ENCODE results near the gene NOCT.
"Not testable (repeated sequence)": the region's sequence is repeated elsewhere in the genome, so short reads cannot be mapped to it uniquely, and the experiment has no call there.

The NOCT gene

DNA sequence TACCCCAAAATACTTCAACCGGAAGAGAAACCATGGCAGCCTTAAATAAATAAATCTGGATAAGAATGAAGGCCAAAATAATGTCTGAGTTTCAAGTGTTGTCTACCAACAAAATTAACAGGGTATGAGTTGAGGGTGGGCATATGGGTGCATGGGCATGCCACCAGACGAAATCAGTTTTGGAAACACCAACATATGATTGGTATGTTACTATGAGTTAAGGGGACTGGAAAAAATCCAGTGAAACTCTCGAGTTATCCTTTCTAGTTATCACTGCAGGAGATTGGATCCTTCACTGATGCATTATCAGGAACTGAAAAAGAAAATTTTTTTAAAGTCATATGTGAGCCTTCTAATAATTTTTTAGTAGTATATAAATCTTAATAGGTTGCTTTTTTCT, 32.4 kb downstream of the NOCT start:
- FAIRE-seq = no peak
- DNase-seq (ENCODE audit: insufficient read length, low spot score) = no peak
- no peak for TF ChIP-seq POLR2A (IDR thresholded peaks at IDR 0.05; ENCODE audit: low read depth, low read length)

DNA sequence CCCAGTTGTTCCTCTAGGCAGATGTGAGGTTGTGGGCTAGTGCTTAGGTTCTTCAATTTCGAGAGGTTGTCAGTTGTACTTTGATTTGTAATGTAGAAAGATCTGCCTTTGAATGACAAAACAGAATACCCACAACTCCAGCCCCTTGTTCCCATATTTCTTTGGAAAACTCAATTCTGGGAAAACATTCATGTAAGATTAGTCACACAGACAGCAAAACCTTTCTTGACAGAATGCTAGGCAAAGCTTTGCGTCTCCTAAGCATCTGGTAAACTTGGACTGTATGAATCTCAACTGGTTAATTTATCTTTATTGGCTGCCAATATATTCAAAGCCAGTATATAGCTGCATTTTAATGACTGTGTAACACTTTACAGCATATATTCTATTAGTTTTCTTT, 34.9 kb downstream of the NOCT start:
- no peak for FAIRE-seq

DNA sequence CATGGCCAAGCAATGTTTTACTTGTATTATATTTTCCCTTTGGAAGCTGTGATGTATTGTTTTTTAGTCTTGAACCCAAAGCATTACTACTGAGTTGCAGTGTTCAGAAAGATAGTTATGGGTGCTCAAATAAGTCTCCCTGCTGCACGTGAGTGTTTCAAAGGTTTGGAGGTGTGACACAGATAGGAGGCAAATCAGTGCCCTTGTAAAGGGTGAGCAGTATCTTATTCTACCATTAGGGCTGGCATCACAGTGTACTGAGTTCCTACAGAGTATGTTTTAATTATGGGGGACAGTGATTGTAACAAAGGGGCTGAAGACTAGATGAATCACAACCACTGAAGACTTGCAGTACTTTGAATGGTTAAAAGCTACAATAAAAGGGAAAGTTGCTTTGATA, 38.3 kb downstream of the NOCT start:
- FAIRE-seq (no peak), DNase-seq (ENCODE audit: insufficient read length, low spot score) (no peak)
- TF ChIP-seq POLR2A (IDR thresholded peaks at IDR 0.05; ENCODE audit: low read depth, low read length) = no peak

More for the DNA sequence above, 34.9 kb downstream of the NOCT start:
- no peak for DNase-seq (ENCODE audit: insufficient read length, low spot score)
- no peak for TF ChIP-seq POLR2A (IDR thresholded peaks at IDR 0.05; ENCODE audit: low read depth, low read length)

DNA sequence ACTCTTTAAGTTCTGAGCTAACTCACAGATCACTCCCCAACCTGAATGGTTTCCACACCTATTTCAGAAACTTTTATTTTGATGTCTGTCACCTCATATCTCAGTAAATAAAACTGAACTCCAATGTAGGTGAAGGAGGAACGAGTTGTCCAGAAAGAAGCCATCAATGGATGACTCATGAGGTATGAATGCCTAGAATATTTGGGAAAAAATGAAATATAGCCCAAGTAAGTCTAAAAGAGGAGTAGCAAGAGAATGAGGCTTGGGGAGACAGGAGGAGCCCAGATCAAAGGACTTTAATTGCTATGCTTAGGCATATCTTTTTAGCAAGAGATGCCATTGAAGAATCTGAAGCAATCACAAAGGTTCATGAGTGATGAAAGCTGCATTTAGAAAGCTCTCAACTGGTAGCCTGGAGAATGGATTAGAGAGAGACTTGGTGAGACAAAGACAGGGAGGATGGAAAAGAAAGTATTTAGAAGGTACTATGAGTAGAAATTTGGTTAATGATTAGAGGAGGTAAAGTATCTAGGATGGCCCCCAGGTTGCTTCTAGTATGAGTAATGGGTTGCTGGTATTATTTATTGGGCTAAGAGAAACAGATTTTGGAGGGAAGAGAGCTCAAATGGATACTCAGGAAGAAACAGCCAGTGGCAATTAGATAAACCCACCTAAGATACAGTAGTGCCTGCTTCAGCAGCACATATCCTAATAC, 39.4 kb downstream of the NOCT start:
- no peak for TF ChIP-seq POLR2A (IDR thresholded peaks at IDR 0.05; ENCODE audit: low read depth, low read length)
- FAIRE-seq (no peak), DNase-seq (ENCODE audit: insufficient read length, low spot score) (no peak)

DNA sequence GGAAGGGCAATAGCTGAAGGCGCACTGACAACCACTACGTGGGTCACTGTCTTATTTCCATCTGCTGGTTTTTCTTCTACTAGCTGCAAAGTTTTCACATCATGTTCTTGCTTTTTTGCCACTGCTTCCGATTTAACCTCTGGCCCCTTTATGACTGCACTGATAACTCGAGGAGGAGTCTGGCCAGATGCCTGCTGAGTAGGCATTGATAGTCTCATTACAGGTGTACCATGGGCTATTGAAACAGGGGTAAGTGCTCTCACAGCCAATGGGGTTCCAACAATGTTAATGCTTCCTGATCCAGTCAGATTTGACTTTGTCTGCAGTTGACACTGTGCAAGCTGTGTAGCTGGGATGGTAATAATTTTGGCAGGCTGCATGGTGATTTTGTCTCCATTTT, 43.4 kb downstream of the NOCT start:
- DNase-seq (ENCODE audit: insufficient read length, low spot score); FAIRE-seq: not testable (repeated sequence)

DNA sequence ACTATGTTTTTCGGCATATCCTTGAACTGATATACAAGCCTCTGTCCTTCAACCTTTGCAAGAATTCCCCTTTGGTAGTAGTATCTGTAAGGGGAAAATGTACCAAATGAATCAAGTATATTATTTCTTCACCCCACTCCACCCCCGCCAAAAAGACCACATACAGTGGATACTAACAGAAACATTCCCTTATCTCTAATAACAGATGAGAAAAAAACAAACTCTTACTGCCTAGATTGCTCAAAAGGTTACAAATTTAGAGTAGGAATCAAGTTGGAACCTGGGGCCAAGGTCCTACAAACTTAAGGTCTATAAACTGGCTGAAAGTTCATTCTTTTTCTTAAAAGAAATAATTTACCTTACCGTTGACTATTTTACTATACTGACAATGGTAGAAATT, 45.0 kb downstream of the NOCT start:
- TF ChIP-seq POLR2A (IDR thresholded peaks at IDR 0.05; ENCODE audit: low read depth, low read length) = no peak
- FAIRE-seq (no peak), DNase-seq (ENCODE audit: insufficient read length, low spot score) (no peak)

DNA sequence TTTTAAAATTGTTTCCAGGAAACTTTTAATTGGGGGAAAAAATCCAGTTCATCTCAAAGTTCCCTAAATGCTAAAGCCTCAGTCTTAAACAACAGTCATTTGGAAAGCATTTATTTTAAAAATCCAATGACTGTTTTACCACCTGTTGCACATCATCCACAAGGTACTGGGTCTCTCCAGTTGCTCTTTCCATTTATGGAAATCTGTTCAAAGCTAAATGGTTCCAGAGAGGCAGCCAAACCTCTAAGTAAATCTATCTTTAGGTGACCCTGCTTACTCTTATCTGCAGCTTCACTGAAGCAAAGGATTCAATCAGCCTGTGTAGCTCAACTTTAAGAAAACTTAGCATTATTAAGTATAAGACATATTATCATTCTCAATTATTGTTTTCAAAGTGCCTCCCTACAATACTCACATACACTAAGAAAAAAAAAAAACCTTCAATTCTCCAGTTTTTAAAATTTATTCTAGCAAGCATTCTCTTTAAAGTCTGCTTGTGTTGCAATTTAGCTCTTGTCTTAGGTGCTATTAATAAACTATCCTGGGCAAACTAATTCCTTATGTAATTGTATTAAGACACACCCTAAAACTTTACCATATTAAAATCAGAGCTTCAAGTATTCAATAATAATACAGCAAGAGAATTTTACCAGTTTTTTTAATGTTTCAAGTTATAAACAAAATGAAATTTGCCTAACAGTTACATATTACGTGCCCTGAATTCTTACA, 60.6 kb downstream of the NOCT start:
- no peak for TF ChIP-seq POLR2A (IDR thresholded peaks at IDR 0.05; ENCODE audit: low read depth, low read length)
- no peak for DNase-seq (ENCODE audit: insufficient read length, low spot score)
- no peak for FAIRE-seq

DNA sequence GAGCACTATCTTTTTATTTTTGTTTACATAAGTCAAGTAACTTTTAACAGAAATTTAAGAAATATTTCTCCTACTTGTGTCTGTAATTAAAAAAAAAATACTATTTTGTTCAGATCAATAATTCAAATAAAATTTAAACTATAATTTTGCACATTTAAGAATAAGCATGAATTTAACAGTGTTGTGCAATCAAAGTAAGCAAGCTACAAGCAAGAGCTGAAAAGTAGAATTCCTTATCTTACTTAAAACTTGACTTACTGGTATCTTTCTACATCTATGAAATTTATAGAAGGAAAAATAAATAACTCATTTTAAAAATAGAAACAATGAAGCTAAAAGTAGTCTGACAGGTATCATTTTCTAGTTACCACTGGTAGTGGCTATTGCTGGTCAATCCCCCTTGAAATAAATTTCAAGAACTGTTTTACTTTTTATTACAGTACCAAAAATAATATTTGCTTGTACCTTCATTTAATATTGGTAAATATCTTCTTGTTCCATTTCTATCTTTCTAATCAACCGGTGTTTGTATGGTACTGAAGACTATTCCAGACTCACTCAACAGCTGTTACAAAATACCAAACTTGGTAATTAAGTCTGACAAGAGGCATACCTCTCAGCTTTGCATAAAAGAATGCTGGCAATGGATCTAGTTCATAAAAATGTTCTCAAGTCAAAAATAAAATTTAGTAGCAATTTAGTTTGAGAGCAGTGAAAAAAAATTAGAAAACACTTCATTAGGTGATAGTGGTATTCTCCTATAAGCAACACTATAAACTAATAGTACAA, 62.2 kb downstream of the NOCT start:
- TF ChIP-seq POLR2A (IDR thresholded peaks at IDR 0.05; ENCODE audit: low read depth, low read length) = no peak
- DNase-seq (ENCODE audit: insufficient read length, low spot score) (no peak), FAIRE-seq (no peak)

DNA sequence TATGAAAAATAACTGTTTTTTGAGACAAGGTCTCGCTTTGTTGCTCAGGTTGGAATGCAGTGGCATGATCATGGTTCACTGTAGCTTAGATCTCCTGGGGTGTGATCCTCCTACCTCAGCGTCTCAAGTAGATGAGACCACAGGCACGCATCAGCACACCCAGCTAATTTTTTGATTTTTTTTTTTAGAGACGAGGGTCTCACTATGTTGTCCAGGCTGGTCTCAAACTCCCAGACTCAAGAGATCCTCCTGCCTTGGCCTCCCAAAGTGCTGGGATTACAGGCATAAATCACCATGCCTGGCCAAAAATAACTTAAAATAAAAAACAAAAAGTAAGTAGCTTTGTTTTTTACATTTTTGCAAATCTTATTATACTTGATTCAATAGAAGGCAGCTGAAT, 63.3 kb downstream of the NOCT start:
- TF ChIP-seq POLR2A (IDR thresholded peaks at IDR 0.05; ENCODE audit: low read depth, low read length) = no peak
- FAIRE-seq (no peak), DNase-seq (ENCODE audit: insufficient read length, low spot score) (no peak)

DNA sequence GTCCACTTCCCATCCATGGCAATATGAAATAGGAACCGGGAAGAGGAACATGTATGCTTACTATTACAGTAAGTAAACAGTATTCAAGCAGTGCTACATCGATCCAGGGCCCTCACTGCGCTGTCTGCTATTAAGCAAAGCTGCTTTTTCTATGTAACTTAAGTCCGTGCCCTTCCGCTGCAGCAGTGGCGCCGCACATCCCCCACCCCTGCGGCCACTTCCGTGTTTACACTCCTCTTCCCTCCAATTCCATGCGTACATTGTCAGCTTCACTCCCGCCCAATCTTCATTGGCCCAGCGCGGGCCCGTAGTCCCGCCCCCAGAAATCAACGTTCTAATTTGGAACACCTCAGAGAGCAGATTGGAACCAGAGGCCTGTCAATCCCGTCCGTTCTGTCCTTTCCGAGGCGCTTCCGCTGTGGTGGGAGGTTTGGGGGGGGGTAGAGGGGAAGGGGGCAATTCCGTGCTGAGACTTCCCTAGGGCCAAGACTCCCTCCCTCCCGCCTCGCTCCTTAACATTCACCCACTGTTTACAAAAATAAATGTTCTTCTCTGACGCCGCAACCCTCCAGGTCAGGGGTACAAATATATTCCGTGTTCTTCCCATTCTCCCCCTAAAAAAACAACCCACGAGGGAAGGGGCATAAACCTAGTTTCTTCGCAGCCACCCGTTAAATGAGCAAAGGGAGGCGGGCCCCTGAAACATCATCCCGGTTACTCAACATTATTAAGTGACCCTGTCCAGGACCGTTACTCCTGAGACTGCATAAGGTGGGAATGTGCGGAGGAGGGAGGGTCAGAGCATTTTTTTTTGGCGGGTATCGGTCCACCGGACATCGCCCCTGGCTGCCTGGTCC, 67.4 kb downstream of the NOCT start:
- peak; percentile 32; the same call in 1 of the 2 replicates for TF ChIP-seq POLR2A (IDR thresholded peaks at IDR 0.05; ENCODE audit: low read depth, low read length)
- peak; percentile 76 for DNase-seq (ENCODE audit: insufficient read length, low spot score)
- FAIRE-seq = peak; percentile 91

DNA sequence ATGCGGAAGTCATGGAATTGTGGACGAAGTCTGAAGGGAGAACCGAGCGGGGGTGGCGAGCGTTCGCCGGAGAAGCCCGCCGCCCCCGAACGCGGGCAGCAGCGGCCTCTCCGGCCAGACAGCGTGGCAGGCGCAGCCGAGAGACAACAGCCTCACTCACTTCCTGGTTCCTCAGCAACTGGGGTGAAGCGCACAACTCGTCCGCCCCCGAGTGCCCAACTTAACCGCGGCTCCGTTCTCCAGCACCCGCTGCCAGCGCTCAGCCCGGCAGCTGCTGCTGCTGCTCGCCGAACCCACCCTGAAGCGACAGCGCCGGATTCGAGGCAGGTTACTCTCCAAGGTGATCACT, 68.0 kb downstream of the NOCT start:
- DNase-seq (ENCODE audit: insufficient read length, low spot score) = peak; percentile 28
- TF ChIP-seq POLR2A (IDR thresholded peaks at IDR 0.05; ENCODE audit: low read depth, low read length) = no peak
- no peak for FAIRE-seq

DNA sequence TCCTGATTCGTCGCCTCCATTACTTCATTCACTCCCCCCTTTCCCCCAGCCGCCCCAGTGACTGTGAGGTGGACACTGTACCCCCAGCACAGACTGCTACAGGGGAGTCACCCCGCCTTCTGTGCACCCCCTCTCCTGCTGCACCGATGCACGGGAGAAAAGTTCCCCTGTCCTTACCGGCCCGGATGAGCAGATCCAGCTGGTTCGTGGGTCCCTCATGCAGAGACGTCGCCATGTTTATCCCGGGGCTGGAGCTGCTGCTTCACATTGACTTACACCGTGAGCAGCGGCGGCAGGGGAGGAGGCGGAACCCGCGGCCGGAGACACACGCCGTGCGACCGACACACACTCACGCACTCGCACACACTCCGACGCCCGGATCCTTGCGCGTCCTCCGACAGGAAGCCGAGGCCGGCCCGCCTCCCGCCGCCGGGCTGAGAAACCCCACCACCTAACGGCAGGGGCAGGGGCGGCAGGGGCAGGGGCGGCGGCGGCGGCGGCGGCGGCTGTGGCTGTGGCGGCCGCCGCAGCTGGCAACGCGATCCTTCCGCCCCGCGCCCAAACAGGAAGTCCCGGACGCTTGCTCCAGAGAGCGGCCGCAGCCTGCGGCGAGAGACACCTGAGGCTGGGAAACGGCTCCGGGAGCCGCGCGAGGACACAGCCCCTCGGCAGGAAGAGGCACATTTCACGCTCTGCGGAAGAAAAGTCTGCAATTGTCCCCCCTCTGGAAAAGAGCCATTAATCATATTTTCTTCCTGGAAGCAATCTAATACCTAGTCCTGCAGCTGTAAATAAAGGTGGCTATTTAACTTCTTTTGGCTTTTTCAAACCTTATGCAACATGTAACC, 68.6 kb downstream of the NOCT start:
- FAIRE-seq (no peak), DNase-seq (ENCODE audit: insufficient read length, low spot score) (peak; percentile 24)
- TF ChIP-seq POLR2A (IDR thresholded peaks at IDR 0.05; ENCODE audit: low read depth, low read length) = peak; percentile 73

DNA sequence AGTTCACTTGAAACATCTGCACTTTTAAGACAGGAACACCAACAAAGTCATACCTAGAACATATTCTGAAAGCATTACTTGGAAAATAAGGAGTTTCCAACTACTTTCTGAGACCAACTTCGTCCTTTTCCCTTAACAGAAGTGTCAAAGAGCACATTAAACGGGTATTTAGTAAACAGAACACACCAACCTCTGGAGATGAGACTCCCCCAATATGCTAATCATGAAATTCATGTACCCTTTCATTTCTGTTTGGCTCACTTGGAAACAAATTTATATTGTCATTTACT, 69.2 kb downstream of the NOCT start:
- DNase-seq (ENCODE audit: insufficient read length, low spot score) (no peak), FAIRE-seq (no peak)
- no peak for TF ChIP-seq POLR2A (IDR thresholded peaks at IDR 0.05; ENCODE audit: low read depth, low read length)

Measured in H54 (cell line).